ENCODE data around the gene THSD4. TPM values are rescaled to one million over a fixed set of nuclear protein-coding genes. Genes with fewer than 3 reads are reported as not detected.

The THSD4 gene
- total and polyA plus RNA-seq, 9 of the 15 experiments (the other 6 are each of a cell fraction or from before 2014, with no cell fraction given) = 0.04 TPM; not detected in 5

GRCh38 chr15:71088155-71088554, 27.1 kb upstream of the THSD4 start:
- Histone ChIP-seq H3K4me2 (ENCODE audit: insufficient read depth, low read length) (no peak overlapping the region), H3K9me1 (ENCODE audit: control insufficient read depth, insufficient read depth, low read length) (no peaks in the 10 kb centered on the region), H3K9me3 (replicated peaks; ENCODE audit: control insufficient read depth, insufficient read depth, low read depth, low read length) (no peaks in the 10 kb centered on the region), H3K4me1 (replicated peaks in 1 of 2; ENCODE audit: control insufficient read depth in 2 of 2, insufficient read depth in 2 of 2, low read length in 2 of 2) (no peaks in the 10 kb centered on the region), H3K9ac (ENCODE audit: insufficient read depth in 1 of 2, low read depth in 2 of 2, low read length in 2 of 2) (no peak overlapping the region), H3K27ac (ENCODE audit: extremely low read depth, low read depth, low read length) (no peak overlapping the region), H4K20me1 (replicated peaks; ENCODE audit: control insufficient read depth, insufficient read depth, low read length) (no peaks in the 10 kb centered on the region), H2AFZ (ENCODE audit: low read depth, low read length) (no peak overlapping the region), H3K4me3 (no peak overlapping the region), H3K79me2 (ENCODE audit: control insufficient read depth, insufficient read depth, low read length) (no peaks in the 10 kb centered on the region), H3K36me3 (ENCODE audit: control insufficient read depth, insufficient read depth, low read length) (no peaks in the 10 kb centered on the region), H3K27me3 (ENCODE audit: control insufficient read depth in 2 of 2, insufficient read depth in 2 of 2, low read length in 2 of 2) (no peaks in the 10 kb centered on the region)
- TF ChIP-seq TGIF2 (CRISPR knock-in tag; IDR thresholded peaks at IDR 0.05) = no peak
- TF ChIP-seq MNT (conservative IDR thresholded peaks at IDR 0.05) = no peak
- TF ChIP-seq CREB3L1 (IDR thresholded peaks at IDR 0.05; ENCODE audit: borderline replicate concordance, low read depth) = no peak
- TF ChIP-seq ZBTB34 (CRISPR knock-in tag; IDR thresholded peaks at IDR 0.05) = no peak
- TF ChIP-seq SPI1 (IDR thresholded peaks at IDR 0.05; ENCODE audit: borderline replicate concordance, low read depth, low read length) = no peak
- no peak for TF ChIP-seq MTA1 (IDR thresholded peaks at IDR 0.05; ENCODE audit: borderline replicate concordance)
- no peak for TF ChIP-seq HOXB6 (CRISPR knock-in tag; IDR thresholded peaks at IDR 0.05; ENCODE audit: borderline replicate concordance)
- TF ChIP-seq NONO (IDR thresholded peaks at IDR 0.05; ENCODE audit: low read depth in 2 of 2, low read length in 1 of 2) = no peak
- TF ChIP-seq TRIM24 (IDR thresholded peaks at IDR 0.05) = no peak
- BruUV-seq (replicated peaks) = no TSS peak
- CTCF ChIA-PET (ENCODE audit: low intra/inter-chr PET ratio) = no interaction called here
- POLR2A ChIA-PET = no interaction called here
- in situ Hi-C loops (cut with MboI) (no loop called here), intact Hi-C loops (cut with micrococcal nuclease) (no loop called here)
- FAIRE-seq = no peak
- no peak for ATAC-seq
- no peak for DNase-seq (ENCODE audit: extremely low read depth in 1 of 4, low spot score in 3 of 4)
